Measurements from ENCODE around the gene MEOX2. TPM values are rescaled to one million over a fixed set of nuclear protein-coding genes. Genes with fewer than 3 reads are reported as not detected.

MEOX2 gene
- total and polyA plus RNA-seq, 2 of the 13 experiments (the other 11 are each of a cell fraction or from before 2014, with no cell fraction given) = not detected

GRCh38 chr7:15606561-15606960 lies 79.9 kb downstream of the MEOX2 start:
- POLR2A ChIA-PET = no interaction called here
- in situ Hi-C loops (cut with HindIII; ENCODE audit: extremely low pct_ligation_motif_present, low pct_unique_long_range_greater_than_20kb) (no loop called here), intact Hi-C loops (cut with micrococcal nuclease; ENCODE audit: unreplicated experiment) (no loop called here)

GRCh38 chr7:15604166-15604565 lies 82.3 kb downstream of the MEOX2 start:
- CTCF ChIA-PET (ENCODE audit: low intra/inter-chr PET ratio, low total read pairs) = no interaction called here
- no TSS peak for BruUV-seq (replicated peaks)
- no peak overlapping the region for H3K9ac ChIP-seq (ENCODE audit: insufficient read depth, low read depth, low read length)
- no peaks in the 10 kb centered on the region for H3K79me2 ChIP-seq (ENCODE audit: insufficient read depth, low read length)
- H3K27me3 ChIP-seq (ENCODE audit: control insufficient read depth in 1 of 2, insufficient read depth in 2 of 2, low read length in 2 of 2) = no peaks in the 10 kb centered on the region
- no peaks in the 10 kb centered on the region for H3K4me1 ChIP-seq (ENCODE audit: insufficient read depth, low read length)
- in situ Hi-C loops (cut with HindIII; ENCODE audit: extremely low pct_ligation_motif_present, low pct_unique_long_range_greater_than_20kb) (no loop called here), intact Hi-C loops (cut with micrococcal nuclease; ENCODE audit: unreplicated experiment) (no loop called here)
- no peak overlapping the region for H3K27ac ChIP-seq (ENCODE audit: extremely low read length, insufficient read depth, low read length)
- H3K4me2 ChIP-seq (ENCODE audit: low read depth, low read length) = no peak overlapping the region
- no peak for DNase-seq (ENCODE audit: low spot score)
- peaks cover 29% of the 10 kb centered on the region for H3K9me3 ChIP-seq (ENCODE audit: low read length)
- POLR2A ChIA-PET = no interaction called here
- H3K36me3 ChIP-seq (replicated peaks in 1 of 2; ENCODE audit: control insufficient read depth in 1 of 2, insufficient read depth in 2 of 2, low read length in 2 of 2) = no peaks in the 10 kb centered on the region
- ATAC-seq = no peak
- no peak for TF ChIP-seq PREB (CRISPR knock-in tag; IDR thresholded peaks at IDR 0.05)
- TF ChIP-seq AKAP8 (CRISPR knock-in tag; IDR thresholded peaks at IDR 0.05) = no peak
- no peak for TF ChIP-seq ZNF446 (CRISPR knock-in tag; IDR thresholded peaks at IDR 0.05)
- peak; percentile 92 to 97 for TF ChIP-seq MAFK (conservative IDR thresholded peaks at IDR 0.05 in 1 of 2, IDR thresholded peaks at IDR 0.05 in 1 of 2; ENCODE audit: low read length in 2 of 2)
- no peak for TF ChIP-seq TAF15 (IDR thresholded peaks at IDR 0.05; ENCODE audit: low read depth, low read length, poor library complexity, severe bottlenecking)
- peak; percentile 96 for TF ChIP-seq MAFF (IDR thresholded peaks at IDR 0.05; ENCODE audit: low read depth, low read length)
- no peak for TF ChIP-seq REL (CRISPR knock-in tag; conservative IDR thresholded peaks at IDR 0.05)
- no peaks in the 10 kb centered on the region for H4K20me1 ChIP-seq (ENCODE audit: insufficient read depth, low read length)
- H3K4me3 ChIP-seq (replicated peaks in 1 of 3; ENCODE audit: insufficient read depth in 1 of 3, low read depth in 2 of 3, low read length in 3 of 3) = no peak overlapping the region
- no peak for FAIRE-seq
- H2AFZ ChIP-seq (ENCODE audit: low read length) = no peak overlapping the region
- WGBS (ENCODE audit: low lambda C conversion rate) = 86% methylated on average over 1 of the region's 1 CpG

More at GRCh38 chr7:15606561-15606960, 79.9 kb downstream of the MEOX2 start:
- CTCF ChIA-PET (ENCODE audit: low intra/inter-chr PET ratio, low total read pairs) = no interaction called here
- no peak overlapping the region for H3K4me3 ChIP-seq (replicated peaks in 1 of 3; ENCODE audit: insufficient read depth in 1 of 3, low read depth in 2 of 3, low read length in 3 of 3)
- ATAC-seq (no peak), DNase-seq (ENCODE audit: low spot score) (no peak), FAIRE-seq (no peak)
- H3K36me3 ChIP-seq (replicated peaks in 1 of 2; ENCODE audit: control insufficient read depth in 1 of 2, insufficient read depth in 2 of 2, low read length in 2 of 2) = no peaks in the 10 kb centered on the region
- WGBS (ENCODE audit: low lambda C conversion rate) = 1% methylated on average over 3 of the region's 3 CpGs
- no peaks in the 10 kb centered on the region for H4K20me1 ChIP-seq (ENCODE audit: insufficient read depth, low read length)
- no peak overlapping the region for H2AFZ ChIP-seq (ENCODE audit: low read length)
- peaks cover 16% of the 10 kb centered on the region for H3K9me3 ChIP-seq (ENCODE audit: low read length)
- H3K4me2 ChIP-seq (ENCODE audit: low read depth, low read length) = no peak overlapping the region
- no peaks in the 10 kb centered on the region for H3K4me1 ChIP-seq (ENCODE audit: insufficient read depth, low read length)
- no peaks in the 10 kb centered on the region for H3K27me3 ChIP-seq (ENCODE audit: control insufficient read depth in 1 of 2, insufficient read depth in 2 of 2, low read length in 2 of 2)
- no peak overlapping the region for H3K9ac ChIP-seq (ENCODE audit: insufficient read depth, low read depth, low read length)
- no peaks in the 10 kb centered on the region for H3K79me2 ChIP-seq (ENCODE audit: insufficient read depth, low read length)
- H3K27ac ChIP-seq (ENCODE audit: extremely low read length, insufficient read depth, low read length) = no peak overlapping the region
- TF ChIP-seq TBX3 (IDR thresholded peaks at IDR 0.05; ENCODE audit: borderline replicate concordance) (no peak), MAFF (IDR thresholded peaks at IDR 0.05; ENCODE audit: low read depth, low read length) (peak; percentile 84), MAFK (conservative IDR thresholded peaks at IDR 0.05 in 1 of 2, IDR thresholded peaks at IDR 0.05 in 1 of 2; ENCODE audit: low read length in 2 of 2) (peak; percentile 63 to 86)
- BruUV-seq (replicated peaks) = no TSS peak
